HG03196 (cell line): ENCODE data around the gene ZBTB21.
"Not testable (repeated sequence)": the region's sequence is repeated elsewhere in the genome, so short reads cannot be mapped to it uniquely, and the experiment has no call there.

ENCODE experiments used
- ATAC-seq: cut with Tn5 transposase; IDR thresholded peaks from one replicate; pipeline ENCODE4 v1.9.1; 2021; ENCODE audit not compliant: unreplicated experiment

The ZBTB21 gene

DNA sequence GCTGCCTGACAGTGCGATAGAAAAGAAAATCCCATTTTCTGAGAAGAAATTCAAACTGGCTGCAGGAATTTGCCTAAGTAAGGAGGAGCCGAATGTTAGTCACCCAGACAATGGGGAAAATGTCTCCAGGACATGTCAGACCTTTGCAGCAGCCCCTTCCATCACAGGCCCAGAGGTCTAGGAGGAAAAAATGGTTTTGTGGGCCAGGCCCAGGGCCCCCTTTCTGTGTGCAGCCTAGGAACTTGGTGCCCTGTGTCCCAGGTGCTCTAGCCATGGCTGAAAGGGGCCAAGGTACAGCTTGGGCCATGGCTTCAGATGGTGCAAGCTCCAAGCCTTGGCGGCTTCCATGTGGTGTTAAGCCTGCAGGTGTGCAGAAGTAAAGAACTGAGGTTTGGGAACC is 14.6 kb downstream of the ZBTB21 start:
- no peak for ATAC-seq

DNA sequence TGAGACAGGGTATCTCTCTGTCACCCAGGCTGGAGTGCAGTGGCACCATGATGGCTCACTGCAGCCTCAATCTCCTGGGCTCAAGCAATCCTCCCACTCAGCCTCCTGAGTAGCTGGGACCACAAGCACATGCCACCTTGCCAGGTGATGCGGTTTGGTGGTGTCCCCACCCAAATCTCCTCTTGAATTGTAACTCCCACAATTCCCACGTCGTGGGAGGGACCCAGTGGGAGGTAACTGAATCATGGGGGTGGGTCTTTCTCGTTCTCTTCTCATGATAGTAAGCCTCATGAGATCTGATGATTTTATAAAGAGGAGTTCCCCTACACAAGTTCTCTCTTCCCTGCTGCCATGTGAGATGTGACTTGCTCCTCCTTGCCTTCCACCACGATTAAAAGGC is 15.5 kb downstream of the ZBTB21 start:
- not testable (repeated sequence) for ATAC-seq

DNA sequence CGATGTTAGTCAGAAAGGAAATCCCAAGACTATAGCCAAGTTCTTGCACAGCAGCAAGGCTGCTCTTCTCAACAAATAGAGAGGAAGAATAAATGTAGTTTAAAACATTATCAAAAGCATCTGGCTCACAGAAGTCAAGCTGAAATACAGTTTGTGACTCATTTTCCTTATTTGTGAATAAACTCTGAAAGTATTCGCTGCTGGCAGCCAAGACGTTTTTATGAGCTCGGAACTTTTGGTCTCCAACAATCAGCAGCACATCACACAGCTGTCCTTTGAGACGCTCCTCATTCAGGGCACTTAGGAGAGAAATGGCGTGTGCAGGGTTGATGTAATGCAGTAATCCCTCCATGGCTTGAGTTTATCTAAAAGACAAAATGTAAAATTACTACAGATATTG is 16.4 kb downstream of the ZBTB21 start:
- ATAC-seq = no peak

DNA sequence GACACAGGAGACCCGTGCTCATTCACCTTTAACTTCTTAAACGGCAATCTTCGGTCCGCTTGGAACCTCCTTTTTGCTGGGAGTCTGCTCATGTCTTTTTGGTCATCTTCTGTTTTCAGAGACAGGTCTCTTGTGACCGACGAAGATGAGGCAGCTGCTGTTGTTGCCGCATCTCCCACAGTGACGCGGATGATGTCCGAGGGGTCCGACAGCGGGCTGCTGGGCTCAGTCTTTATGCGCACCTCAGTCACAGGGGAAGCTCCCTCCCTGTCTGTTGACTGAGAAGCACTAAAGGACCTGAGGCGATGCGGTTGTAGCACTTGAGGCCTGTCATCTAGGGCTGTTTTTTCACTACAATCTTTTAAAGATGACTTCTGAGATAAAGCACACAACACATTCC is 17.6 kb downstream of the ZBTB21 start:
- ATAC-seq = no peak

DNA sequence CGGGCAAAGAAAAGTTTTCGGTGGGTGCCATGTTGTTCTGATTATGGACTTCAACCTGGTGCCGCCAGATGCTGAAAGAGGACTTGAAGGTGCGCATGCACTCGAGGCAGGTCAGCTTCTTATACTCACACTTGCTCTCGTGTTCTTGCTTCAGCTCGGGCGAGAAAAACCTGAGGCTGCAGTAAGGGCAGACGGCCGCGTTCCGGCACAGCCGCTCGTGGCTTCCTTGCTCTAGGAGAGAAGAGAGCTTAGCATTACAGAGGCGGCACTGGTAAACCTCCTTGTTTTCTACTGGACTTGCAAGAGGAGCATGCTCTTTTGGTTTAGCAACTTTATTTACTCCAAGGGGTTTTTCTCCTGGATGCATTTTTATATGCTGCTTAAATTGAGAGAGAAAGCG is 18.5 kb downstream of the ZBTB21 start:
- ATAC-seq = no peak

DNA sequence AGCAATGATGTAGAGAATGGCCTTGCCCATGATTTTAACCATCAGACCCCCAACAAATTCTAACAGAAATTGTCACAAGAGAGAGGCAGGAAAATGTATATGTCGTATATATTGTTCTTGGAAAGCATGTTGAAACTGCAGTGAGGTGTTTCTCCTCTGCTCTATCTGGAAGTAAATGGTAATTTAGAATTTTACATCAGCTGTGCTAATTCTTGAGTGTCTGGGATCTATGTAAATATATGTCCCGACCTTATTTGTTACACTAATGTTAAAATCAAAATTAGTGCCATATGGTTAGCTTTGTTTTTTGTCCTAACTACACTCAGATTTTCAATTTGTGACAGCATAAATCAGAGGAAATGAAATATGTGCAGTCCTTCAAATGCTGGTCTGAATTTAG is 20.5 kb downstream of the ZBTB21 start:
- no peak for ATAC-seq

DNA sequence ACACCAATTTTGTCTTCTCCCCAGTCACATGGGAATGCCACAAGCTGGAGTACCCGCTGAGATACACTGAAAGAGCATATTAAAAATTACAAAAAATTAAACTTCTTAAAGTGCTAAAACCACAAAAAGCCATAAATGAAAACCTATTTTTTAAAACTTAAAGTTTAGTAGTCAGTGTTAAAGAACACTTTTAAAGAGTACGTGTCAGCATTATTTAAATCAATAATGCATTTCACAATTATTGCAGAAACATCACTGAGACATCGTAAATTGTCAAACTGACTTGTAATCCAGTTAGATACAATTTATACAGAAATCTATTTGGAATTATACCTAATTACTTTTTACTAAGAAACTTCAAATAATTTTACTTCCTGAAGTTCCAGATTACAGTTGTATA is 22.9 kb downstream of the ZBTB21 start:
- no peak for ATAC-seq

DNA sequence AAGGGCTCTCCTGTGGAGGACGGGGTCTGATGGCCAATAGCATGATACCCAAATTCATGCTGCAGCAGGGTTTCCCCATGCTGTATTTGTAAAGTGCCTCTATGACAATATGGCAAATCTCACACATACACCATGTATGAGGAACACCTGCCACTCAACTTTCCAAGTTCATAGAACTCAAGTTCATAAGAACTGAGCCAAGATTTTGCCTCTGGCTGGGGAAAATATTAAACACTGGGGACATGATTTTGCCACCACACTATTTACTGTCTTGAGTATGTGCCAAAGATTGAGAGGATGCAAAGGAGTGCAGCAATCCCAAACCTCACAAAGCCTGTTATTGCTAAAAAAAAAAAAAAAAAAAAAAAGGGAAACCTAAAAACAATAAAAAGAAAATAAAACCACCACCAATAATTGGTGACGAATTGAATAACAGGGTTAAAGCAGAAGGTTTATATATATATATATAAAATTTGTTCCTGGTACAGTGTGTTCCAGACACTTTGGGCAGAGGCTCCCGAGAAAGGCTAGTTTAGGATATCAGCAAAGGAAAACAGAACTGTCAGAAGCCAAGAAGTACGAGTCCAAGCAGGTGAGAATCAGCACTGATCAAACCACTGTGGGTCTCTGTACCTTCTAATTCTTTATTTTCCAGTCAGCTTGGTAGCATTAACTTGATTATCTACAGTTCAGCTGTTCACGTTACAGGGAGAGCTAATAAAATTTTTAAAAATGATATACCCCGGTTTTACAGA is 24.3 kb downstream of the ZBTB21 start:
- ATAC-seq = no peak

DNA sequence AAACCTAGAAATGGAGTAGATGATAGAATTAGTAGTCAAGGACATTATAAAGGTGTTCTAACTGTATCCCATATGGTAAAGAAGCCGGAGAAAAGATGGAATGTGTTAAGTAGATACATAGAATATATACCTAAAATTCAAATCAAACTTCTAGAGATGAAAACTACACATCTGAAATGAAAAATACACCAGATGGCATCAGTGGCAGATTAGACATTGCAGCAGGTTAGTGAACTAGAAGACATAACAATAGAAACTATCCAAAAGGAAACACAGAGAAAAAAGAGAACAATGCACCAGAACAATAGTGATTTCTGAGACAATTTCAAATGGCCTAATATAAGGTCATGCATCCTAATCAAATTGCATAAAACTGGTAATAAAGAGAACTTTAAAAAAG is 26.9 kb downstream of the ZBTB21 start:
- ATAC-seq = no peak

DNA sequence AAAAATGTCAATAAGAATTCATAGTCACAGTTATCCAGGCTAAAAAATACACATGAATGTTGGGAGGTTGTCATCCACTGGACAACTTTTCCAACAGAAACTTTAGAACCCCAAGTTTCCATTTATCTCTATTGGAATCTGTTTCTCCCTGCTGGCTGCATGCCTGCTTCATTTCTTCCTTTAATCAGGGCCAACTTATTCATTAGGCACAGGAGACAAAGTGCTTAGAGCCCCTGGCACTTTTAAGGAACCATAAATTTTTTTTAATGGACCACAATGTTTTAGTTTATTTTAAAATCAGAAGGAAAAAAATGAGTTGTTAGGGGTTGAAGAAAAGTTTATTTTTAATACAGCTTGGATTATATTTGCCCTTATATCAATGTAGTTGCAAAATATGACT is 29.6 kb downstream of the ZBTB21 start:
- ATAC-seq = no peak

DNA sequence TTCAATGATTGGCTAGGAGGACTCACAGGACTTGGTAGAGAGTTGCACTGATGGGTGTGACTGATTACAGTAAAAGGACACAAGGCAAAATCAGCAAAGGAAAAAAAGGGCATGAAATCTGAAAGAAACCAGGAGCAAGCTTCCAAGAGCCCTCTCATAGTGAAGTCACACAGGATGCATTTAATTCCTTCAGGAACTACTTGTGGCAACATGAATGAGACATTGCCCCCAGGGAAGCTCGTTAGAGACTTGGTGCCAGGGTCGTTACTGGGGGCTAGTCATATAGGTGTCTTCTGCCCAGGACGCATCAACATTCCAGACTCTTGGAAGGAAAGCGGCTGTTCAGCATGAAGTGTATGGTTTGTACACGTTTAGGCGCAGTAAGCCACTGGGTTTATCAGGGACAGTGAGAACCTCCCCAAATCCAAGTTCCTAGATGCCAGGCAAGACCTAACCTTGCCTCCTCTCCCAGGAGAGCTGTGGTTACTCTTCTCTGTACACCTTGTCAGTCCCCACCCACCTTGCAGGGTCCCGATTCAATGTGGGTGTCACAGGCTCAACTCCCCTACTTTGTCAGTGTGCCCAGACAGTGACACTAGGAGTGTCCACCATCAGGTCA is 30.3 kb downstream of the ZBTB21 start:
- ATAC-seq = no peak

DNA sequence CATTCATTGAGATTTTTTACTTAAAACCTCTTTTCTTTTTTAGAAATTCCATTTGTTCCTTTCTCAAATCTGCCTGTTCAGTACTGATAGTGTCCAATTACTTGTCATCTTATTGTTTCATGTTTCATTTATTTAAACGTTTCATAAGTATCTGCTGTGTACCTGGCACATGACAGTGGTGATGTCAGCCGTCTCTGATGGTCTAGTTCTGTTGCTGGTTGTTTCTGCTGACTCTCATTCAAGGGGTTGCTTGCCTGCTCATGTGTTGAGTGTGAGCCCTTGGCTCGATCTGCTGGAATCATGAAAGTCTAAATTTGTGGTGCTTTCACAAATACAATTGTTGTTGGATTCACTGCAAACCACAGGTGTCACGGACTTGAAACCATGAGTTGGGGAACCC is 30.8 kb downstream of the ZBTB21 start:
- no peak for ATAC-seq

DNA sequence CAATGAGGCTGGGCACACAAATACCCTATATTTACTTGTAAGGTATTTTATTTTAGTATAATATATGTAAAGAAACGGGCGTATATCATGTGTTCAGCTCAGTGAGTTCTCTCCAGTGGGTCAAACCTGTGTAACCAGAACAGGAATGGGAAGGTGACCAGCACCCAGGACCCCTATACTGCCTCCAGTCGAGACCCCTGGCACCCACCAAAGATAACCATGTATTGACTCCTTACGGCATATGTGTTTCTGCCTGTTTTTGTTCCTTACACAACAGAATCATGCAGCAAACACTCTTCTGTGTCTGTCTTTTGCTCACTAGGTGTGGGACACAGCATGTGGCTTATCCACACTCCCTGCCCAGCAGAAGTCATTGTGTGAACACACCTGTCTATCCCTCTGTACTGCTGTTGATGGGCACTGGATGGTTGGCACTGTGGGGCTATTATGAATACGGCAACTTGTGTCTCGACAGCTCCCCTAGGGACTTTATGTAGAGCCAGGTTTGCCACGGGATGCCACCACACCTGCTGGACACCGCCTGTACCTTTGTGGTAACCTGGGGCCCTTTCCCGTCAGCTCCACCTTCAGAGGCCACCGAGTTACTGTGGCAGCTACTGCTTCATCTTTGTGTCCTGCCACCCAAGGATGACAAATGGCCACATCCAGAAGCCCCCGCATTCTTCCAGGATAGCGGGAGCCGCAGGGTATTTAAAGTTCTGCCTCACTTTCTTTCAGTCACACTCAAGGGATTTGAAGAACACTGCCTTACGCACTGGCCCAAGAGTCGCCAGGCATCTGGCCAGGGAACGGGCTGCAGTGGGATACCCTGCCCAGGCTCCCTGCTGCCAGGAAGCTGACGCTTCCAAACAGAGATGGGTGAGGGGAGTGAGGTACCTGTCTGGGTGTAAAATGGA is 32.9 kb downstream of the ZBTB21 start:
- ATAC-seq = no peak

DNA sequence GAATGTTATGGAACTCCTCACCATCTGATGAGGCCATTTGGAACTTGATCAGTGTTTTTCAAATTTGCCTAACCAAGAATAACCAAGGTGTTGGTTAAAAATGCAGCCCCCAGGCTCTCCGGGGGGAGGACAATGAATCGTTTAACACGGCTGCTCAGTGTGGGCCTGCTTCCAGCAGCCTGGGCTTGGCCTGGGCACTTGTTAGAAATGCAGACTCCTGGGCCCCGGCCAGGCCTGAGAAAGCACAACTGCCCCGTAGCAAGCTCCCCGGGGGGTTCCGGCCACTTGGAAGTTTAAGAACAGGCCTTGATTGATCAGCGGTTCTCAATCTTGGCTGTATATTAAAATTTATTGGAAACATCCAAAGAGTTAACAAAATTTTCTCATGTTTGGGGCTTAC is 33.5 kb downstream of the ZBTB21 start:
- no peak for ATAC-seq

DNA sequence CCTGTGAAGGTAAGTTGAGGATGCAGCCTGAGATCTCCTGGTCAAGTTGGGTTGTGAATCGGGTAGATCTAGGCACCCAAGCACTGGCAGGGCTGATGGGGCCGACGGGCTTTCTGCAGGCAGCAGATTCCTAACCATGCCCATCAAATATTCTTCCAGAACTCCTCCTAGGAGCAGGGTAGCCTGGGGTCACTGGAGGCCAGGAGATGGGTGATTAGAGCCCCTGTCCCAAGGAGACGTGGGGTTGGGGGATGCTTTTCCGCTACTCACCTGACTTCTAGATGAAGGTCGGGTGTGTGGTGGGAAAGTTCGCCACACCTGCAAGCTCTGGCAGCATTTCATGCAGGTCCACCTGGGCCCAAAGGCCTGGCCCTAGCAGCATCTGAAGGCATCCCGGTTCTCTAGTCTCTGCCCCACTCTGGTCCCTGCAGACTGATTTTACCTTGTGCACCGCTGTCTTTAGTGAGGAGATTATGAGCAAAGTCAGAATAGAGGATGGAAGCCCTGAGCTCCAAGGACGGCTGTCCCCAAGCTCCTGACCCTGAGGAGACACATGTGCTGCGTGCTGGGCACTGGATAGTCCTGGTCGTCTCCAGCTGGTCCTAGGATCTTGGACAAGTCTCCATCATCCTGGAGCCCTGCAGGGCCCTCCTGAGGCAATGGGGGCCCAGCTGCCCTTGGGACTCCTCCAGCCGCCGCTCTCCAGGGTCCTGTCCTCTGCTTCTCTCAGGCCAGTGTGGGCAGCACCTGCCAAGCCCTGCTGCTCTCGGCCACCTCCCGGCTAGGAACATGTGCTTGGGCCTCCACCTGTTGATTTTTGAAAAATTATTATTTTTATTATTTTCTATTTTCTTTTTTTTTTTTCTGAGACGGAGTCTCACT is 34.5 kb downstream of the ZBTB21 start:
- no peak for ATAC-seq

DNA sequence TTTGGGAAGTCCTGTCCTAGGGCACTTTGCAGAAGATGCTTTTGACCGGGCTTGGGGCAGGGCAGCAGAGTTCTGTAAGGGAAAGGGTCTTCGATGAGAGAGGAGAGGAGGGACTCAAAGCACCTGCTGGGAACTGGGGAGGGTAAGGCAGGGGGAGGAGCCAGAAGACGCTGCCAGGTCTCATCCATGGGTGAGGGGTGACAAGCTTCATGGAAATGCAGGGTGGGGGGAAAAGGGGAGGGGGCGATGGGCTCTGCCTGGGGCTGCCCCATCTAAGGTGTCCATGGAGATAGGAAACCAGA is 35.5 kb downstream of the ZBTB21 start:
- ATAC-seq = no peak

DNA sequence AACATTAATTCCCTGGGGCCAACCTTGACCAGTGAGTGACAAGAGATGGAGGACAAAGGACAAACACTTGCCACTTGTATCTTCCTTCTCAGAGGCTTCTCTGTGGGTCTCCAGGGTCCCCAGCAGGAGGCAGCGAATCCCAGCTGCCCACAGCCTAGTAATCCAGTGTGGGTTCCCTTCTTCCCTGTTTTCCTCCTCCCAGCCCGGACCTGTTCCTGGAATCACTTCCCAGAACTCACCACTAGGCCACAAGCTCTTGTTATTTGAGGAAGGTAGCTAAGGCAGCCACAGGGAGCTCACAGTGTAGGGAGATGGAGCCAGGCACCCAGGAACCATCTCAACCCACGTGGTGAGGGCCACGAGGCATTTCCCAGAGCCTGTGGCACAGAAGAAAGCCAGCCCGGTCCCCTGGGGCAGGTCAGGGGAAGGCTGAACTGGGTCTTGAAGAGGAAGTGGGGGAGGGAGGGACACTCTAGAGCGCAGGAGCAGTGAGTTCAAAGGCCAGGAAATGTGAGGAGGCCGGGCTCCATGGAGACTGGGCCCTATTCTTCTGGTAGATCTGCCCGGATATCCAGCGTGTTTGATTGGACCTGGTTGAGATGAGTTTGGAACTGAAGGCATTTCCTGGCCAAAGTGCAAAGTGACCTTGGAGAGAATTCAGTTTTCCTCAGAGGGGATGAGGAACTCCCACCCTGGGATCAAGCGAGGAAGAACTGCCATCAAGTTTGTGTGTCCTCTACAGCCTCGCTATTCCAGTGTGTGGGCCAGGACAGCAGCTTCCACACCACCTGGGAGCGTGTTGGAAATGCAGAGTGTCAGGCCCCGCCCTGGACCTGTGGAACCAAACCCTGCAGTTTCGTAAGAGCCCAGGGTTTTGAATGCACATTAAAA is 36.1 kb downstream of the ZBTB21 start:
- ATAC-seq = no peak

DNA sequence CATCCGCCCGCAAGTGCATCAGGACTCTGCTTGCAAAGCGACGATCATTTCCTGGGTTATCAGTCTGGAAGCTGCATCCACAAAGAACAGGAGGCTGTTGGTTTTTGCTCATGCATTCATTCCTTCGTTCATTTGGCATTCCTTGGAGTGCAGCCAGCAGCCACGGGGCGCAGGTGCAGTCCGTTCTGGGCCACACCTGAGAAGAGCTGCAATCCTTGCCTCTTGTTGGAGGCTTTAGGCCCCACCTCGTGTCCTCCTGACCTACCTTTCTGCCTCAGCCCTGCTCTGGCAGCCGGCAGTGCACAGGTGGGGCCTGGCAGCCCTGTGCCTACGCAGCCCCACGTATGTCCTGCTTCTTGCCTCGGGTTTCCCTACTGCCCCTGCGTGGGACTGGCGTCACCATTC is 36.7 kb downstream of the ZBTB21 start:
- ATAC-seq = no peak

DNA sequence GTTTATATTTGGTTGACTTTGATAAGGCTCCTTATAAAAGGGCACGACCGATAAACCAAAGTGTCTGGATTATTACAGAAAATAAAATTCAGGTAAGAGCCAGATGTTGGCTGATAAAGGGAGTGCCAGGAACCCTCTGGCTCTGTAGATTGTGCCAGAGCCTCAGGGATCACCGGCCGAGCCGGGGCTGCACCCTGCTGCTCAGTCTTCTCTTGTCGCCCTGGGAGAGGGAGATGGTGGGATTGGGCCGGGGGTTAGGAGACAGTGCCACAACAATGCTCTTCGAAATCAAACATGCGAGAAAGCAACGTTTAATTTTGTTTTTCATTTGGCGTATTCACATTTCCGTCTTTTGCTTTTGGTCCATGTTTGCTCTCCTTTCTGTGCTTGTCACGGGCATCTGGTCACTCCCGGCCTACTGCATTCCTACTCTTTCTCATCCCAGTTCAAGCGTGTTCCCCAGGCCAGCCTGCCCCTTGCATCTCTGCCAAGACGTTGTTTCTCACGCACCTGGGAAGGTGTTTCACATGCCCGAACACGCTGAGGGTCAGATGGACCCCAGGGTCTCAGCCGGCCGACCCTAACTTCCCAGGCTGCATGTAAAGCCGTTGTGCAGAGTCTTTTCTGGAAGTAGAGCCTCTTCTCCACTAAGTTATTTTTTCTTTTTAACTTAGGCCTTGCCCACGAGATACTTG is 37.5 kb downstream of the ZBTB21 start:
- no peak for ATAC-seq

DNA sequence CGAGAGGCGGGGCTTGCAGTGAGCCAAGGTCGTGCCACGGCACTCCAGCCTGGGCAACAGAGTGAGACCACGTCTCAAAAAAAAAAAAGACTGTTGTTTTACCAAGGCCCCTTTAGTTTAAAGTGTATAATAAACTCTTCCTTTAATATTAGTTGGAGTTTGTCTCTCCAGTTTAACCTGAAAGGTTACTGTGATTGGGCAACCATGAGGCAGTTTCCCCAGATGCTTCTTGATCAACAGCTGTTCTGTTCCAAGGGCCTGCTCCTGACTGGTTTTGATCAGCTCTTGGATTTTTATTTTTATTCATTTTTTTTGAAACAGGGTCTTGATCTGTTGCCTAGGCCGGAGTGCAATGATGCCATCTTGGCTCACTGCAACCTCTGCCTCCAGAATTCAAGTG is 38.3 kb downstream of the ZBTB21 start:
- no peak for ATAC-seq
